Gastrocnemius medialis (tissue), 4 donors: ENCODE measurements around the gene ITPK1. TPM values are rescaled to one million over a fixed set of nuclear protein-coding genes. Genes with fewer than 3 reads are reported as not detected.

Experiments used
- ATAC-seq, 2 donors: fragments of 150-250 bp; one replicate each; pipeline ENCODE4 v1.9.1; 2016
- DNase-seq, 2 donors: peaks; one replicate each; pipeline ENCODE4 v3.0.0-alpha.2; 2019
- H3K27ac ChIP-seq, 4 donors: fragments of 200-600 bp; sonication (generic); 1 replicate in 1 of 4; 2 replicates in 3 of 4; pipeline ENCODE4 v1.5.1; 2016 to 2018; ENCODE audit warnings: mild to moderate bottlenecking in 2 of 4, moderate library complexity in 1 of 4
- H3K27me3 ChIP-seq, 3 donors: fragments of 200-600 bp; sonication (generic) in 2 of 3; 1 replicate in 1 of 3; 2 replicates in 2 of 3; pipeline versions ENCODE4 v1.5.1 to v1.6.0; 2016 to 2019; ENCODE audit warnings: mild to moderate bottlenecking in 1 of 3, moderate library complexity in 1 of 3
- H3K36me3 ChIP-seq, 2 donors: fragments of 200-600 bp; sonication (generic) in 1 of 2; one replicate each; pipeline ENCODE4 v1.5.1; 2017 to 2018
- H3K4me1 ChIP-seq, 2 donors: fragments of 200-600 bp; sonication (generic) in 1 of 2; one replicate each; pipeline ENCODE4 v1.5.1; 2016 to 2017; ENCODE audit warnings: mild to moderate bottlenecking in 2 of 2
- H3K4me3 ChIP-seq, 4 donors: fragments of 200-600 bp; sonication (generic) in 3 of 4; 1 replicate in 1 of 4; 2 replicates in 3 of 4; pipeline ENCODE4 v1.5.1; 2016 to 2019; ENCODE audit warnings: mild to moderate bottlenecking in 2 of 4
- H3K9me3 ChIP-seq, 3 donors: fragments of 200-600 bp; sonication (generic) in 2 of 3; 1 replicate in 1 of 3; 2 replicates in 2 of 3; pipeline ENCODE4 v1.5.1; 2016 to 2019
- CTCF ChIP-seq, 5 experiments: fragments of 450-650 bp in 3 of 5; fragments of 200-600 bp in 2 of 5; sonication (generic) in 2 of 5; IDR thresholded peaks in 4 of 5; conservative IDR thresholded peaks in 1 of 5; 1 replicate in 4 of 5; 2 replicates in 1 of 5; pipeline ENCODE4 v1.5.1; 2016 to 2019; ENCODE audit warnings: antibody characterized with exemption in 5 of 5, mild to moderate bottlenecking in 3 of 5, moderate library complexity in 3 of 5
- POLR2A ChIP-seq, 2 donors: fragments of 450-650 bp; IDR thresholded peaks; one replicate each; pipeline ENCODE4 v1.6.1; 2017; ENCODE audit warnings: antibody characterized with exemption in 2 of 2, mild to moderate bottlenecking in 2 of 2, moderate library complexity in 2 of 2
- in situ Hi-C, 4 donors: fragments of 200-750 bp; cut with MboI; loops; one replicate each; pipeline versions ENCODE4 v1.15.0 to v1.8.0; 2017; ENCODE audit warnings: low sequenced_read_pairs in 4 of 4
- intact Hi-C: fragments of 100-400 bp; cut with DNase I; formaldehyde crosslinking; loops from one replicate; pipeline ENCODE4 v1.15.1; 2023; ENCODE audit warnings: low total_unique reads
- total RNA-seq, 4 donors: library from RNA; depleted of rRNA; stranded (reverse); fragments of >200 nt; gene quantifications; one replicate each; pipeline versions ENCODE4 v1.1.0 to v1.2.3, GENCODE V29; 2016

The ITPK1 gene
- total RNA-seq, 4 donors from 2014 or later = 49.7 to 80.1 (median 53.6) TPM

GRCh38 chr14:92985521-92985920 lies 130.2 kb downstream of the ITPK1 start:
- TF ChIP-seq CTCF (IDR thresholded peaks at IDR 0.05 in 4 of 5, conservative IDR thresholded peaks at IDR 0.05 in 1 of 5) (no peak), POLR2A (IDR thresholded peaks at IDR 0.05) (no peak)
- H3K4me1 ChIP-seq = peaks cover 4 to 8% of the 10 kb centered on the region in 2 donors
- no peaks in the 10 kb centered on the region for H3K9me3 ChIP-seq
- H3K27ac ChIP-seq = no peak overlapping the region
- no peaks in the 10 kb centered on the region for H3K36me3 ChIP-seq
- H3K27me3 ChIP-seq = no peaks in the 10 kb centered on the region
- intact Hi-C loops (no loop called here), in situ Hi-C loops (no loop called here)
- no peak for ATAC-seq
- DNase-seq = no peak
- no peak overlapping the region for H3K4me3 ChIP-seq

GRCh38 chr14:92984896-92985295 lies 130.8 kb downstream of the ITPK1 start:
- H3K4me3 ChIP-seq = no peak overlapping the region
- in situ Hi-C loops = no loop called here
- H3K36me3 ChIP-seq = no peaks in the 10 kb centered on the region
- DNase-seq (no peak), ATAC-seq (no peak)
- no peaks in the 10 kb centered on the region for H3K9me3 ChIP-seq
- peaks cover 4 to 8% of the 10 kb centered on the region in 2 donors for H3K4me1 ChIP-seq
- TF ChIP-seq CTCF (IDR thresholded peaks at IDR 0.05 in 4 of 5, conservative IDR thresholded peaks at IDR 0.05 in 1 of 5) (no peak), POLR2A (IDR thresholded peaks at IDR 0.05) (no peak)
- H3K27me3 ChIP-seq = no peaks in the 10 kb centered on the region
- intact Hi-C loops = no loop called here
- H3K27ac ChIP-seq = no peak overlapping the region

- in situ Hi-C loops = no loop called here
- Histone ChIP-seq H3K27me3 (no peaks in the 10 kb centered on the region), H3K4me3 (no peak overlapping the region), H3K4me1 (peaks cover 4 to 8% of the 10 kb centered on the region in 2 donors), H3K27ac (no peak overlapping the region), H3K9me3 (no peaks in the 10 kb centered on the region), H3K36me3 (no peaks in the 10 kb centered on the region)
- no peak for ATAC-seq
- TF ChIP-seq POLR2A (IDR thresholded peaks at IDR 0.05) (no peak), CTCF (IDR thresholded peaks at IDR 0.05 in 4 of 5, conservative IDR thresholded peaks at IDR 0.05 in 1 of 5) (no peak)
- DNase-seq = no peak
- intact Hi-C loops = no loop called here
Observed at GRCh38 chr14:92984082-92984788, 131.5 kb downstream of the ITPK1 start.

DNA sequence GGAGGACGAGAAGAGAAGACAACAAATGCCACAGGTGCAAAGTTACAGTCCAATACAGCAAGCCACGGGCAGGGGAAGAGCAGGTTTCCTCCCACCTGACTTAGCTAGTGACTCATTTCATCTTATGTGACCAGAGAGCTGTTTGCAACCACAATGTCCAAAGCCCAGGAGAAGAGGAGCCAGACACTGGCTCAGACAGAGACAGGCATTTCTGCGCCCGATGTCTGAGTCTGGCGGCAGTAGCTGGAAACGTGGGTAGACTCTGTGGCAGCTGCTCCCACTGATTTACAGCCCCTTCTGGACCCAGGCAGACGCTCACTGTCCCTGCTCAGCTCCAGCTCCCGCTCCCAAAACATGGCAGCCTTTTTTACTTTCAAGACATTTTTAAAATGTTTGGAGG lies 132.8 kb downstream of the ITPK1 start:
- intact Hi-C loops (no loop called here), in situ Hi-C loops (no loop called here)
- peaks cover 0 to 6% (median 0%) of the 10 kb centered on the region in 3 donors for H3K9me3 ChIP-seq
- peaks cover 0 to 5% of the 10 kb centered on the region in 2 donors for H3K36me3 ChIP-seq
- no peak overlapping the region for H3K4me3 ChIP-seq
- no peak for DNase-seq
- peaks cover 4 to 8% of the 10 kb centered on the region in 2 donors for H3K4me1 ChIP-seq
- no peak for TF ChIP-seq CTCF (IDR thresholded peaks at IDR 0.05 in 4 of 5, conservative IDR thresholded peaks at IDR 0.05 in 1 of 5)
- no peak for TF ChIP-seq POLR2A (IDR thresholded peaks at IDR 0.05)
- ATAC-seq = peak; percentile 39 to 61
- H3K27ac ChIP-seq = no peak overlapping the region
- H3K27me3 ChIP-seq = no peaks in the 10 kb centered on the region
